HG03175 (cell line): ENCODE results near the gene GALNT2.
A peak's percentile ranks its signal among the peaks of the same experiment; 100 is the strongest.

ENCODE experiments used
- ATAC-seq: cut with Tn5 transposase; IDR thresholded peaks from one replicate; pipeline ENCODE4 v1.9.1; 2021; ENCODE audit warnings: mild to moderate bottlenecking, moderate library complexity; ENCODE audit not compliant: unreplicated experiment

GALNT2 gene

GRCh38 chr1:230109066-230109465 lies 42.0 kb downstream of the GALNT2 start:
- no peak for ATAC-seq

GRCh38 chr1:230109895-230110667 lies 43.0 kb downstream of the GALNT2 start:
- peak; percentile 85 for ATAC-seq

GRCh38 chr1:230110971-230111370 lies 43.9 kb downstream of the GALNT2 start:
- no peak for ATAC-seq

- no peak for ATAC-seq
Measured at GRCh38 chr1:230112131-230112701, 45.2 kb downstream of the GALNT2 start.

GRCh38 chr1:230112782-230113181 lies 45.7 kb downstream of the GALNT2 start:
- ATAC-seq = no peak

GRCh38 chr1:230113235-230113592 lies 46.2 kb downstream of the GALNT2 start:
- ATAC-seq = no peak

GRCh38 chr1:230113593-230114236 lies 46.7 kb downstream of the GALNT2 start:
- ATAC-seq = no peak

GRCh38 chr1:230114237-230114651 lies 47.2 kb downstream of the GALNT2 start:
- no peak for ATAC-seq

GRCh38 chr1:230117694-230118093 lies 50.7 kb downstream of the GALNT2 start:
- ATAC-seq = peak; percentile 80

GRCh38 chr1:230119340-230119739 lies 52.3 kb downstream of the GALNT2 start:
- no peak for ATAC-seq

GRCh38 chr1:230120289-230120920 lies 53.4 kb downstream of the GALNT2 start:
- no peak for ATAC-seq

GRCh38 chr1:230120921-230121381 lies 53.9 kb downstream of the GALNT2 start:
- ATAC-seq = no peak

- no peak for ATAC-seq
Measured at GRCh38 chr1:230121950-230122349, 54.9 kb downstream of the GALNT2 start.

GRCh38 chr1:230122366-230123279 lies 55.6 kb downstream of the GALNT2 start:
- ATAC-seq = no peak

GRCh38 chr1:230123280-230124185 lies 56.5 kb downstream of the GALNT2 start:
- peak; percentile 97 for ATAC-seq

GRCh38 chr1:230124186-230125128 lies 57.4 kb downstream of the GALNT2 start:
- ATAC-seq = no peak

GRCh38 chr1:230125141-230125540 lies 58.1 kb downstream of the GALNT2 start:
- ATAC-seq = no peak
